ENCODE measurements around the gene WFDC2.
A peak's percentile ranks its signal among the peaks of the same experiment; 100 is the strongest.

Gene WFDC2

DNA sequence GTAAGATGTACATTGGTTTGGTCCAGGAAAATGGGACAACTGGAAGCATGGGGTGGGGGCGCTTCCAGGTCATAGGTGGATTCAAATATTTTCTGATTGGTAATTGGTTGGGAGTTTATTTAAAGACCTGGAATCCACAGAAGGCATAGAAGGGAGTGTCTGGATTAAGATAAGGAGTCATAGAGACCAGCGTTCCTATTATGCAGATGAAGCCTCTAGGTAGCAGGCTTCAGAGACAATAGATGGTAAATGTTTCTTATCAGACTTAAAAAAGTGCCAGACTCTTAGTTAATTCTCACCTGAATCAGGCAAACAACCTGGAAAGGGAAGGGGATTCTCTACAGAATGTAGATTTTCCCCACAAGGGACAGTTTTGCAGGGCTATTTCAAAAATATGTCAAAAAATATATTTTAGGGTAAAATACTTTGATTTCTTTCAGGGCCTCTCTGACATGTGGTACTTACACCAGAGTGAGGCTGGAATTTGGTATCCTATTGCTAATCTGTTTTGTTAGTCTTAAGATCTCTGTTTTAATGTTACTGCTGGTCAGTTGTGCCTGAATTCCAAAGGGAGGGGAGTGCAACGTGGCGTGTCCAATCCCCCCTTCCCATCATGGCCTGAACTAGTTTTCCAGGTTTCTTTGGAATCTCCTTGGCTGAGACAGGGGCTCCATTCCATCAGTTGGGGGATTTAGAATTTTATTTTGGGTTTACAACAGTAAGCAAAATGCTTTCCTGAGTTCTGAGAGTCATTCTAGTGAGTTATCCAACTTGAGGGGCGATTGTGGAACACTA, 28.5 kb upstream of the WFDC2 start:
- DNase-seq = no peak
- TF ChIP-seq POLR2A (IDR thresholded peaks at IDR 0.05; ENCODE audit: low read length) = no peak
- no peak for TF ChIP-seq GATA1 (IDR thresholded peaks at IDR 0.05; ENCODE audit: low read depth, low read length)

DNA sequence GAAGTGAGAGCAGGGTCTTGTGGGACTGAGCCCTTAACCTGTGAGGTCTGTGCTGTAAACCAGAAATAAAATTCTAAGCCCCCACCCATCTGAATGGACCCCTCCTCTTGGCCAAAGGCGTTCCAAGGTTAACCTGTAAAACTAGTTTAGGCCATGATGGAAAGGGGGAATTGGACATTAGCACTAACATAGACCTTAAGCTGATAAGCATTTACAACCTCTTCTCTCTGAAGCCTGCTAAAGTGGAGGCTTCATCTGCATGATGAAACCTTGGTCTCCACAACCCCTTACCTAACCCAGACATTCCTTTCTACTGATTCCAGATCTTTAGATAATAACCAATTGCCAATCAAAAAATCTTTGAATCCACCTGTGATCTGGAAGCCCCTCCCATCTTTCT, 27.8 kb upstream of the WFDC2 start:
- TF ChIP-seq POLR2A (IDR thresholded peaks at IDR 0.05; ENCODE audit: low read length) (no peak), GATA1 (IDR thresholded peaks at IDR 0.05; ENCODE audit: low read depth, low read length) (no peak)
- DNase-seq = no peak

DNA sequence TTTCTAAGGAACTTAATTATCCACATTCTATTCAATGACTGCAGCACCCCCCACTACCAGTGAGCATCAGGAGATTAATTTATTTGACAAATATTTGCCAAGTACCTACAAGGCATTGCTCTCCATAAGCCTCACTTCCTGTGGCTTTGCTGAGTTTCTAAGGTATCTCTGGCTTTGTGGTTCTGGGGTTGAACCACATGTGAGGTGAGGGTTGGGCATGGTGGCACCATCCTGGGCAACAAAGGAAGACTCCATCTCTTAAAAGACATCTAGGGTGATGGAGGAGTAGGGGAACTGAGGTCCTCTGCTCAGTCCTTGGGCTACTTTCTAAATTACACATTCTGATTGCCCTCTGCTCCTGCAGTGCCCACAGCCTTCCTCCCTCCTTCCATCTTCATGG, 25.5 kb upstream of the WFDC2 start:
- no peak for DNase-seq
- TF ChIP-seq POLR2A (IDR thresholded peaks at IDR 0.05; ENCODE audit: low read length) = no peak
- TF ChIP-seq GATA1 (IDR thresholded peaks at IDR 0.05; ENCODE audit: low read depth, low read length) = no peak

DNA sequence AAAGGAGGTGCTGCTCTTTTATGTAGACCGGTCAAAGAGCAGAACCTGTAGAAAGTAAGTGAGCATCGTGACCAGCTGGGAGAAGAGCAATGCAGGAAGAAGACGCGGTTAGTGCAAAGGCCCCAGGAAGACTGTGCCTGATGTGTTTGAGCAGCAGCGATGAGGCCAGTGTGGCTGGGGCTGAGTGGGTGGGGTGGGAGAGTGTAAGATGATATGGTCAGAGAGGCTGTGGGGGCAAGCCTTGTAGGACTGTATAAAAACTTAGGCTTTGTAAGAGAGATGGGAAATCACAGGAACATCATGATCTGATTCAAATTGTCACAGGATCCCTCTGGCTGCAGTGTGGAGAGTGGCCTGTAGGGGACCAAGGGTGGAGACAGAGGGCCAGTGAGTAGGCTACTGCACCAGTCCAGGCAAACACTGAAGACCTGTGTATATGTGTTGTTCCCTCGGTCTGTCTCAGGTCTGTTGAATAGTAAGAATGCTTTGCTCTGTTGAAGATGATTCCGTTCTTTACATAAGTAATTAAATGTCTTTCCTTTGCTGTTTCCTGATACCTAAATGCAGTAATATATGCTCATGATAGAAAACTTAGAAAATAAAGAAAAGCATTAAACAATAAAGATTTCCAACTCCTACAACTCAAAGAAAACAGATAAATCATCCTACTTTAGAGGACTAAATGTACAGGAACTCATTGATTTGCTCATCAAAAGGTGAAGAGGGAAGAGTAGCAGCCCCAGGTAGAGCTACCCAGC, 23.6 kb upstream of the WFDC2 start:
- peak; percentile 37 to 51 for DNase-seq
- TF ChIP-seq GATA1 (IDR thresholded peaks at IDR 0.05; ENCODE audit: low read depth, low read length) (no peak), POLR2A (IDR thresholded peaks at IDR 0.05; ENCODE audit: low read length) (no peak)

DNA sequence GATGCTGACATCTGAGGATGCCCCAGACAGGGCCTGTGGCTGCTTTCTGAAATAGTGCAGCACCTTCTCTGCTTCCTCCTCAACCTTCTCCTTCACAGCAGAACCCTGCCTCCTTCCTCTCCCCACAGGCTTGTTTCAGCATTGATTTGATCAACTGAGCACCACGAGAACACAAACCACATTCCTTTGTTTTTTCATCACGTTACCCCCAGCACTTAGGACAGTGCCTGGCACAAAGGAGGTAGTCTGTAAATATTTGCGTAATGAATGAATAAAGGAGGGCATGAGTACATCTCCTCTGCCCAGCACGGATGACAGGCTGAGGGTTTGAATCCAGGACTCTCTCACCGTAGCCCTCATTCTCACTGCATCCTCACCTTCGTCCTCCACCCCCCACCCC, 21.3 kb upstream of the WFDC2 start:
- no peak for TF ChIP-seq POLR2A (IDR thresholded peaks at IDR 0.05; ENCODE audit: low read length)
- TF ChIP-seq GATA1 (IDR thresholded peaks at IDR 0.05; ENCODE audit: low read depth, low read length) = no peak
- DNase-seq = no peak

DNA sequence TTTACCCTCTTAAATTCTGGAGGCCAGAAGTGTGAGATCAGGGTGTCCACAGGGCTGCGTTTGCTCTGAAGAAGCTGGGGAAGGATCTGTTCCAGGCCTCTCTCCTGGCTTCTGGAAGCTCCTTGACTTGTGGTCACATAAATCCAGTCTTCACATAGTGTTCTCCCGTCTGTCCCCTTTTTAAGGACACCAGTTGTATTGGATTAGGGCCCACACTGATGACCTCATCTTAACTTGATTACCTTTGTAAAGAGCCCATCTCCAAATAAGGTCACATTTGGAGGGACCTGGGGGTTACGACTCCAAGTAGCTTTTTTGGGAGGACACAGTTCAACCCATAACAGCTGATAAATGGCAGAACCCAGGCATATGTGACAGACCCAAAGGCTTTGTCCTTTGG, 20.0 kb upstream of the WFDC2 start:
- TF ChIP-seq GATA1 (IDR thresholded peaks at IDR 0.05; ENCODE audit: low read depth, low read length) (no peak), POLR2A (IDR thresholded peaks at IDR 0.05; ENCODE audit: low read length) (no peak)
- no peak for DNase-seq

DNA sequence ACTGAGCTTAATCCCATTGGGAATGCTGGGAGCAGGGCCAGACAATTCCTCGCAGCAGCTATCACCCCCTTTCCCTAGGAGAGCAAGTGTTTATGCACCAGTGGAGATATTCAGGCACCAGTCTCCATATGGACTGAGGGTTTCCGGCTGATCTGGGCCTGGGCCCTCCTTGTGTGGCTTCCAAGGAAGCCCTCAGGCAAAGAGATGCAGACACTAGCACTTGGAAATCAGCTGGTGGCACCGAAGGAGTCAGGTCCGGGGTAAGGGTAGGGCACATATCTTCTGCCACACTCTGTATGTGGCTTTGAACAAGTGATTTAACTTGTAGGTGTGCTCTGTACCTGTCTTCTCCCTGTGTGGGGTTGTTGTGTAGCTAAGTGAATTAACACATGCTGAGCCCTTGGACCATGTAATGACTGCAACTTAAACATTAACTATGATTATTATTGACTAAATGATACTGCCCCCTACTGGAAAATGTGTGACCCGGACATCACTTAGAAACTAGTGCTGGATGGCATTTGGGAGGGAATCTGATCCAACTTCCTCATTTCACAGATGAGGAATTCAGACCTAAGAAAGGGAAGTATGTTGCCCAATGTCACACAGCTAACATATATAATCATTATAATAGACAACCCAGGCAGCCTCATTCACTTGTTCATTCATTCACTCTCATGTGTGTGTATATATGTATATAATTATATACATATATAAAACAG, 19.3 kb upstream of the WFDC2 start:
- TF ChIP-seq GATA1 (IDR thresholded peaks at IDR 0.05; ENCODE audit: low read depth, low read length) (no peak), POLR2A (IDR thresholded peaks at IDR 0.05; ENCODE audit: low read length) (no peak)
- DNase-seq = peak; percentile 53 to 69

DNA sequence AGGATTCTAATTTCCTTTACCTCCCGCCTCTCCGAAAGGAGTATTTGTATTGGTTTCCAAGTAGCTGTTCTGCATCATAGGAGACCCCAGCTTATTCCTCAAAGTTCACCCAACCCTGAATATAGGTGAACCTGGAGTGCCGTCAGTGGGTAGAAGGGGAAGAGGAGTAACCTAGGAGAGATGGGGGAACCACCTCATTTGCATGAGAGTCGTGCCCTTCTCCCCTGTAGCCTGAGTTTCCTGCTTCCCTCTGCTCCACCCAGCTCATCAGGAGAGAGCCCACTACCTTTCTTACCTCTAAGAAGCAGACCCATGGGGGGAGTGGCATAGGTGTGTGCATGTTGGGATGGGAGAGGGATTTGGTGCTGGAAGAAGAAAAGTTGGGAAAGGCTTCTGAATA, 17.3 kb upstream of the WFDC2 start:
- TF ChIP-seq GATA1 (IDR thresholded peaks at IDR 0.05; ENCODE audit: low read depth, low read length) = no peak
- no peak for TF ChIP-seq POLR2A (IDR thresholded peaks at IDR 0.05; ENCODE audit: low read length)
- no peak for DNase-seq

DNA sequence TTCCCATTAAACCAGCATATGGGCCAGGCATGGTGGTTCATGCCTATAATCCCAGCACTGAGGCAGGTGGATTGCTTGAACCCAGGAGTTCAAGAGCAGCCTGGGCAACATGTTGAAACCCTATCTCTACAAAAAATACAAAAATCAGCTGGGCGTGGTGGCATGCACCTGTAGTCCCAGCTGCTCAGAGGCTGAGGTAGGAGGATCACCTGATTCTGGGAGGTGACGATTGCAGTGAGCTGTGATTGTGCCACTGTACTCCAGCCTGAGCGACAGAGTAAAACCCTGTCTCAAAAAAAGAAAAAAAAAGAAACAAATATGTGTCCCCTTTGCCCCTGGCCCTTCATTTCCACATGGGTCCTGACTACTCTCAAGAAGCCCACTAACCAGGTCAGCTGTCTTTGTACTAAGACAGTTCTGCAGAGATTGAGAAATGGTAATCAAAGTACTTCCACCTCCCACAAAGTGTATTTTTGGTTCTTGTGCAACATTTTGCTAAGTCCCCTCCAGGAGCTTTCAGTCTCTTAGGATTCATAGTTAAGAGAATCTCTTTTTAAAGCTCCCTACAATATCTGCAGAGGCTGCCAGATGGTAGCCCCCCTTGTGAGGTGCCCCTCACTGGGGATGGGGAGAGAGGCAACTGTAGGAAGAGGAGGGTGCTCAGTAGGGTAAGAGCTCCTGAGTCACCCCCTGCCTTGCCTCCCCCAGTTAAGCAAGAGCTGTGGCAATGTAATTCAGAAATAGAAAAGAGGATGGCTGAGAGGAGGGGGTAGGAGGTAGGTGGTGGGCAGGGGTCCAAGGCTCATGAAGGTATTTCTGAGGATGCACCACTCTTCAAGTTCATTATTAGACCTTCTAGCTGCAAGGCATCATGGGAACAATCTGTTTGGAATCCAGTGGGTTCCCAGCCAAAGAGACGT, 16.5 kb upstream of the WFDC2 start:
- DNase-seq = no peak
- no peak for TF ChIP-seq GATA1 (IDR thresholded peaks at IDR 0.05; ENCODE audit: low read depth, low read length)
- no peak for TF ChIP-seq POLR2A (IDR thresholded peaks at IDR 0.05; ENCODE audit: low read length)

DNA sequence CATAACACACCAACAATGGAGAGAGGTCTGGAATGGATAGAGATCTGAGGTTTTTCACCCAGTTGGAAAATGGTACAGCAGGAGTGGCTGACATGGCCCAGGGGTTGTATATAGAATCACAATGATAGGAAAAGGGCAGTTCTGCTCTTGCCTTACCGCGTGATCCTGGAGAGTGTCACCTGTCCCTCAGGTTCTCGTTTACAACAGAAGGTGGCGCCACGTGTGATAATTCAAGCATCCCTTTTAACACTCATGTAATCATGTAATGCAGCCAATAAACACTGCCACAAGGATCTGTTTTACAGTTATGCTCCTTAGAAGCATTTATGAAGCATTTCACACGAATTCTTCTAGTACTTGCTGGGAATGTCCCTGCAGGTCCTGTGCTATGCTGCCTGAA, 12.9 kb upstream of the WFDC2 start:
- TF ChIP-seq GATA1 (IDR thresholded peaks at IDR 0.05; ENCODE audit: low read depth, low read length) (no peak), POLR2A (IDR thresholded peaks at IDR 0.05; ENCODE audit: low read length) (no peak)
- DNase-seq = peak; percentile 31 to 41

DNA sequence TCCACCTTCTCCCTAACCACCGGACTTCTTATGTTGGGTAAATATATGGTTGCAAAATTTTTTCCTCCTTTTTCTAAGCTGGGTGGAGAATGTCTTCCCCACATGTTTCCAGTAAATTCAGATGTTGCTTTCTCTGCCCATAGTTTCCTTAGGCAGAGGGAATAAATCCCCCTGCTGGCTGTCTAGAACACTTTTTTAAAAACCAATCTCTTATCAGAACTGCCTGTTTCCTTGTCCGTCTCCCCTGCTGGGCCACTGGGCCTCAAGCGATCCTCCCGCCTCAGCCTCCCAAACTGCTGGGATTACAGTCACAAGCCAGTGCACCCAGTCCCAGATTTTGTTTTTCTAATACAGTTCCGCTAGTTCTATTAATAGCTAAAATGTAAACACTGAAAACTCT, 9.9 kb upstream of the WFDC2 start:
- TF ChIP-seq GATA1 (IDR thresholded peaks at IDR 0.05; ENCODE audit: low read depth, low read length) = no peak
- TF ChIP-seq POLR2A (IDR thresholded peaks at IDR 0.05; ENCODE audit: low read length) = no peak
- DNase-seq = no peak

DNA sequence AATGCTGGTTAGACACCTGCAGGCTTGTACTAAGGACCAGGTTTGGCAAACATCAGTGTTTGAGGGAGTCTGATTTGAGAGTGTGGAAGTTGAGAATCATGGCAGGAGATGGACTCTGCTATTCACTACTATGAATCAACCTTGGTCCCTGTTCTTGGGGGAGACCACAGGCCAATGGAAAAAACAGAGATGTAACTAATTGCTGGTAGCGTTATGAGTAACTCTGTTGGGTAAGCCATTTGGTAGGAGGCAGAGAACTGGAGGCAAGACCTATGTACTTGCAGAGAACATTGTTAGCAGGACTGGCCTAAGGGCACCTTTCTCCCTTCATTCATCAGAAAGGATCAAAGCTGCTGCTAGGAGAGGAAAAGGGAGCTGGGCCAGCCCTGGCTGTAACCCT, 8.3 kb upstream of the WFDC2 start:
- no peak for TF ChIP-seq GATA1 (IDR thresholded peaks at IDR 0.05; ENCODE audit: low read depth, low read length)
- no peak for TF ChIP-seq POLR2A (IDR thresholded peaks at IDR 0.05; ENCODE audit: low read length)

More for the DNA sequence above, 8.3 kb upstream of the WFDC2 start:
- DNase-seq = no peak
